Measurements from ENCODE around the gene TXNDC8.

GRCh38 chr9:110256380-110257096 is 81.1 kb downstream of the TXNDC8 start, which contains the start of gene TXN:
- TF ChIP-seq CTCF (IDR thresholded peaks at IDR 0.05; ENCODE audit: insufficient read depth, low read length, poor library complexity, severe bottlenecking) (no peak), EZH2phosphoT487 (conservative IDR thresholded peaks at IDR 0.05; ENCODE audit: low read length) (no peak)
